K562 (cell line): Measurements from ENCODE around the gene MYO6. TPM values are rescaled to one million over a fixed set of nuclear protein-coding genes. Genes with fewer than 3 reads are reported as not detected.

ENCODE experiments used
- ATAC-seq: fragments of 200-7000 bp; cut with Tn5 transposase; 3 replicates; pipeline ENCODE4 v1.9.1; 2020; ENCODE audit warnings: moderate library complexity
- BruUV-seq: library from RNA; stranded (reverse); fragments of 400-500 nt; replicated peaks from 2 replicates; lab custom pipeline; 2021; lab: Mats Ljungman, UMichigan
- CTCF ChIA-PET: fragments of 300-600 bp; formaldehyde crosslinking; extraction: SDS; loops from one replicate; lab custom pipeline; 2021; ENCODE audit warnings: low intra/inter-chr PET ratio; lab: Yijun Ruan, JAX
- POLR2A ChIA-PET: fragments of 300-600, 350-650 bp; sonication (Branson Sonifier 250); formaldehyde crosslinking; extraction: SDS; loops from one replicate; lab custom pipeline; 2021; ENCODE audit warnings: antibody characterized with exemption, inconsistent platforms; lab: Yijun Ruan, JAX
- DNase-seq, 4 experiments: peaks; one replicate each; pipeline versions ENCODE4 v3.0.0 to v3.0.0-alpha.2; 2011 to 2018; ENCODE audit warnings: low spot score in 3 of 4, mixed read lengths in 3 of 4; ENCODE audit errors: extremely low read depth in 1 of 4
- FAIRE-seq: peaks from 2 replicates; lab custom pipeline; 2011; peaks lifted over from hg19 to GRCh38; lab: Jason Lieb, UNC
- H2AFZ ChIP-seq: 2 replicates; pipeline ENCODE4 v1.6.0; 2011; ENCODE audit warnings: low read depth, low read length, control low read depth, inconsistent platforms
- H3K27ac ChIP-seq: fragments of 200-600 bp; 3 replicates; pipeline ENCODE4 v1.8.0; 2011; ENCODE audit warnings: low read depth, mild to moderate bottlenecking, control low read depth, inconsistent platforms, low read length, moderate library complexity, mixed read lengths; ENCODE audit errors: extremely low read depth
- H3K27me3 ChIP-seq, 2 experiments: fragments of 300-600 bp in 1 of 2; 2 replicates in 1 of 2; 3 replicates in 1 of 2; pipeline versions ENCODE4 v1.6.0 to v1.8.0; 2011; ENCODE audit warnings: inconsistent platforms in 2 of 2, low read length in 2 of 2, mild to moderate bottlenecking in 1 of 2, mixed read lengths in 1 of 2, moderate library complexity in 1 of 2; ENCODE audit not compliant: control insufficient read depth in 2 of 2, insufficient read depth in 2 of 2
- H3K36me3 ChIP-seq: fragments of 300-600 bp; 3 replicates; pipeline ENCODE4 v1.8.0; 2011; ENCODE audit warnings: mild to moderate bottlenecking, low read length, inconsistent platforms; ENCODE audit not compliant: control insufficient read depth, insufficient read depth
- H3K4me1 ChIP-seq, 2 experiments: fragments of 200-600 bp in 1 of 2; replicated peaks in 1 of 2; 2 replicates in 1 of 2; 3 replicates in 1 of 2; pipeline versions ENCODE4 v1.5.1 to v1.8.0; 2011; ENCODE audit warnings: inconsistent platforms in 2 of 2, low read length in 2 of 2, mild to moderate bottlenecking in 1 of 2, mixed read lengths in 1 of 2, moderate library complexity in 1 of 2; ENCODE audit not compliant: control insufficient read depth in 2 of 2, insufficient read depth in 2 of 2
- H3K4me2 ChIP-seq: 2 replicates; pipeline ENCODE4 v1.6.1; 2011; ENCODE audit warnings: low read length, control low read depth, inconsistent platforms, mixed read lengths; ENCODE audit not compliant: insufficient read depth
- H3K4me3 ChIP-seq: fragments of 200-600 bp; sonication (generic), shearing (Covaris generic); 2 replicates; pipeline ENCODE4 v1.5.1; 2016; ENCODE audit warnings: control low read depth, inconsistent platforms
- H3K79me2 ChIP-seq: fragments of 200-600 bp; 3 replicates; pipeline ENCODE4 v1.8.0; 2011; ENCODE audit warnings: low read length, inconsistent platforms; ENCODE audit not compliant: control insufficient read depth, insufficient read depth
- H3K9ac ChIP-seq, 2 experiments: 2 replicates each; pipeline versions ENCODE4 v1.6.0 to v1.6.1; 2011; ENCODE audit warnings: low read depth in 2 of 2, low read length in 2 of 2, control low read depth in 1 of 2, inconsistent platforms in 1 of 2, mild to moderate bottlenecking in 1 of 2, mixed read lengths in 1 of 2; ENCODE audit not compliant: insufficient read depth in 1 of 2
- H3K9me1 ChIP-seq: one replicate; pipeline ENCODE4 v1.6.0; 2011; ENCODE audit warnings: inconsistent platforms, mild to moderate bottlenecking, low read length, moderate library complexity; ENCODE audit not compliant: control insufficient read depth, insufficient read depth
- H3K9me3 ChIP-seq: replicated peaks from 2 replicates; pipeline ENCODE4 v1.5.1; 2011; ENCODE audit warnings: low read depth, low read length, inconsistent platforms; ENCODE audit not compliant: control insufficient read depth, insufficient read depth
- H4K20me1 ChIP-seq: replicated peaks from 2 replicates; pipeline ENCODE4 v1.6.1; 2011; ENCODE audit warnings: low read length, inconsistent platforms, mixed read lengths; ENCODE audit not compliant: control insufficient read depth, insufficient read depth
- BCL6 ChIP-seq: fragments of 250-450 bp; sonication (Bioruptor Pico); IDR thresholded peaks from 2 replicates; pipeline ENCODE4 v1.4.0; 2020
- CTCF ChIP-seq, 3 experiments: IDR thresholded peaks in 2 of 3; conservative IDR thresholded peaks in 1 of 3; 2 replicates each; pipeline ENCODE4 v1.5.1; 2011 to 2012; ENCODE audit warnings: low read length in 3 of 3, mild to moderate bottlenecking in 3 of 3, control low read depth in 2 of 3, improper control_type of control experiment in 1 of 3, inconsistent platforms in 1 of 3, low read depth in 1 of 3, mixed read lengths in 1 of 3, moderate library complexity in 1 of 3; ENCODE audit not compliant: insufficient read depth in 2 of 3
- RAD21 ChIP-seq, 2 experiments: fragments of 250-450 bp in 1 of 2; fragments of 450-650 bp in 1 of 2; sonication (Bioruptor Pico) in 1 of 2; formaldehyde crosslinking in 1 of 2; IDR thresholded peaks in 1 of 2; conservative IDR thresholded peaks in 1 of 2; 2 replicates each; pipeline versions ENCODE4 v1.4.0 to v1.8.0; 2020 to 2022; ENCODE audit warnings: mild to moderate bottlenecking in 2 of 2, moderate library complexity in 1 of 2
- SMC3 ChIP-seq: conservative IDR thresholded peaks from 2 replicates; pipeline ENCODE4 v1.6.1; 2011; ENCODE audit warnings: low read depth, low read length, improper control_type of control experiment; ENCODE audit not compliant: insufficient read depth
- TCF7 ChIP-seq: sonication (generic); IDR thresholded peaks from 2 replicates; pipeline ENCODE4 v1.6.1; 2016; ENCODE audit warnings: antibody characterized with exemption, borderline replicate concordance
- ZFP1 ChIP-seq: fragments of 450-650 bp; formaldehyde crosslinking; IDR thresholded peaks from 2 replicates; pipeline ENCODE4 v1.4.0; 2020; ENCODE audit warnings: mild to moderate bottlenecking, mixed read lengths
- WGBS: fragments of 100-300 bp; shearing (Covaris generic); methylation state at CpG from one replicate; pipeline ENCODE4 v1.1.6; 2016; ENCODE audit warnings: low coverage, mixed read lengths; ENCODE audit not compliant: insufficient coverage; ENCODE audit errors: missing lambda C conversion rate; 5-methylcytosine and 5-hydroxymethylcytosine counted together
- in situ Hi-C: fragments of 300-500 bp; cut with MboI; formaldehyde crosslinking; loops from 4 replicates; pipeline ENCODE4 v1.15.0; 2018; ENCODE audit warnings: inconsistent platforms, mixed read lengths
- intact Hi-C: fragments of 100-400 bp; cut with micrococcal nuclease; formaldehyde crosslinking; loops from 2 replicates; pipeline ENCODE4 v1.14.2; 2022
- polyA plus RNA-seq, 8 experiments: library from polyadenylated mRNA; depleted of rRNA in 4 of 8; stranded (reverse) in 5 of 8; unstranded in 3 of 8; fragments of >200 nt; fragmentation: Nextera tagmentation in 2 of 8; fragmentation: Illumina TruSeq in 1 of 8; extraction: Ambion mirVana in 2 of 8; extraction: Trizol in 1 of 8; gene quantifications; 2 replicates each; pipeline versions ENCODE4 v1.2.1 to v1.2.3, GENCODE V29; 2011 to 2014; ENCODE audit warnings: inconsistent platforms in 1 of 8, missing spikeins in 1 of 8
- total RNA-seq, 7 experiments: library from RNA; depleted of rRNA in 6 of 7; stranded (reverse); fragments of >200 nt in 6 of 7; fragmentation: Illumina TruSeq in 2 of 7; extraction: Trizol in 2 of 7; gene quantifications; 2 replicates each; pipeline versions ENCODE4 v1.2.1 to v1.2.3, GENCODE V29; 2011 to 2021; ENCODE audit warnings: low replicate concordance in 1 of 7
- TF ChIP-seq, protein P1 (sequence below), 2 experiments: fragments of 450-650 bp; formaldehyde crosslinking in 1 of 2; IDR thresholded peaks; 2 replicates each; pipeline versions ENCODE4 v1.4.0 to v1.6.1; 2014 to 2020; ENCODE audit warnings: mild to moderate bottlenecking in 2 of 2, borderline replicate concordance in 1 of 2, low read depth in 1 of 2

MYO6 gene
- total and polyA plus RNA-seq, 9 of the 15 experiments (the other 6 are each of a cell fraction or from before 2014, with no cell fraction given), result 1.3 to 5.5 (median 2.7) TPM

DNA sequence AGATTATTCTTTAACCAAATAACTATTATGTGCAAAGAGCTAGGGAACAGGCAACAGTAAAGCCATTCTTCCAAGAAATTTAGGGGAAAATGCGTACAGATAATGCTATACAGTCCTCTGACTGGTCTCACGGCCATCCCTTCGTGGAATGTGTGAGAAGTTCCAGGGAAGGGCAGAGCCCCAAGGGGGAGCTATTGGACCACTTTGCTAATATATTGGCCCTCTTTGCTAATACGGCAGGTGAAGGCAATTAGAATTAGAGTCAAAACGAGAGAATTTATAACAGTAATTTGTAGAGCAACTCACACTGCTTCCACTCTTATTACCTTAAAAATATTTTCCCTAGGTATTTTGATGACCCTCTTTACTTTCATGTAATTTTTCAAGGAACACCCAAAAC is 183.0 kb downstream of the MYO6 start:
- 0% methylated on average over 5 of the region's 5 CpGs for WGBS
- no TSS peak for BruUV-seq

More for the DNA sequence above, 183.0 kb downstream of the MYO6 start:
- Histone ChIP-seq H3K9me1 (no peaks in the 10 kb centered on the region), H3K9ac (no peak overlapping the region), H3K9me3 (no peaks in the 10 kb centered on the region), H3K36me3 (no peaks in the 10 kb centered on the region), H3K4me2 (no peak overlapping the region), H3K79me2 (no peaks in the 10 kb centered on the region), H4K20me1 (no peaks in the 10 kb centered on the region), H3K27ac (no peak overlapping the region), H3K27me3 (no peaks in the 10 kb centered on the region), H3K4me3 (no peak overlapping the region), H3K4me1 (peaks cover 0 to 6% of the 10 kb centered on the region in 2 experiments; a peak in 2 of 5 replicates), H2AFZ (no peak overlapping the region)
- DNase-seq, result peak; percentile 13 to 54 (median 30)
- ATAC-seq, result peak; percentile 78
- ChIA-PET CTCF (interaction anchor here (0.7 kb wide), 1 partner anchor 1525 kb away, joined by 3 read pairs; no protein-coding TSS in a partner anchor), POLR2A (no interaction called here)
- intact Hi-C loops (loop anchor here (10.0 kb wide), 2 partner anchors 77 to 933 kb away; no protein-coding TSS in a partner anchor), in situ Hi-C loops (loop anchor here (25.0 kb wide), 1 partner anchor 1530 kb away; the partner anchor contains the start of gene HTR1B)
- TF ChIP-seq TCF7 (no peak), SMC3 (peak; percentile 40; the same call in 1 of the 2 replicates), CTCF (IDR thresholded peaks at IDR 0.05 in 2 of 3, conservative IDR thresholded peaks at IDR 0.05 in 1 of 3; ENCODE audit: insufficient read depth in 2 of 3, low read depth in 1 of 3, low read length in 3 of 3) (peak; percentile 46 to 68 (median 65); a peak in 5 of 6 replicates), ZFP1 (CRISPR knock-in tag) (no peak), BCL6 (CRISPR knock-in tag) (no peak), RAD21 (CRISPR knock-in tag; conservative IDR thresholded peaks at IDR 0.05 in 1 of 2, IDR thresholded peaks at IDR 0.05 in 1 of 2) (peak; percentile 36 to 65; a peak in 3 of 4 replicates)
- TF ChIP-seq, protein P1, sequence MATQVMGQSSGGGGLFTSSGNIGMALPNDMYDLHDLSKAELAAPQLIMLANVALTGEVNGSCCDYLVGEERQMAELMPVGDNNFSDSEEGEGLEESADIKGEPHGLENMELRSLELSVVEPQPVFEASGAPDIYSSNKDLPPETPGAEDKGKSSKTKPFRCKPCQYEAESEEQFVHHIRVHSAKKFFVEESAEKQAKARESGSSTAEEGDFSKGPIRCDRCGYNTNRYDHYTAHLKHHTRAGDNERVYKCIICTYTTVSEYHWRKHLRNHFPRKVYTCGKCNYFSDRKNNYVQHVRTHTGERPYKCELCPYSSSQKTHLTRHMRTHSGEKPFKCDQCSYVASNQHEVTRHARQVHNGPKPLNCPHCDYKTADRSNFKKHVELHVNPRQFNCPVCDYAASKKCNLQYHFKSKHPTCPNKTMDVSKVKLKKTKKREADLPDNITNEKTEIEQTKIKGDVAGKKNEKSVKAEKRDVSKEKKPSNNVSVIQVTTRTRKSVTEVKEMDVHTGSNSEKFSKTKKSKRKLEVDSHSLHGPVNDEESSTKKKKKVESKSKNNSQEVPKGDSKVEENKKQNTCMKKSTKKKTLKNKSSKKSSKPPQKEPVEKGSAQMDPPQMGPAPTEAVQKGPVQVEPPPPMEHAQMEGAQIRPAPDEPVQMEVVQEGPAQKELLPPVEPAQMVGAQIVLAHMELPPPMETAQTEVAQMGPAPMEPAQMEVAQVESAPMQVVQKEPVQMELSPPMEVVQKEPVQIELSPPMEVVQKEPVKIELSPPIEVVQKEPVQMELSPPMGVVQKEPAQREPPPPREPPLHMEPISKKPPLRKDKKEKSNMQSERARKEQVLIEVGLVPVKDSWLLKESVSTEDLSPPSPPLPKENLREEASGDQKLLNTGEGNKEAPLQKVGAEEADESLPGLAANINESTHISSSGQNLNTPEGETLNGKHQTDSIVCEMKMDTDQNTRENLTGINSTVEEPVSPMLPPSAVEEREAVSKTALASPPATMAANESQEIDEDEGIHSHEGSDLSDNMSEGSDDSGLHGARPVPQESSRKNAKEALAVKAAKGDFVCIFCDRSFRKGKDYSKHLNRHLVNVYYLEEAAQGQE (IDR thresholded peaks at IDR 0.05; ENCODE audit: borderline replicate concordance), result peak; percentile 16; the same call in 1 of the 2 replicates
- TF ChIP-seq, protein P1 (CRISPR knock-in tag; IDR thresholded peaks at IDR 0.05; ENCODE audit: low read depth), result no peak
- peak; percentile 26 for FAIRE-seq
